HepG2 (cell line): ENCODE data around the gene CCDC157. TPM values are rescaled to one million over a fixed set of nuclear protein-coding genes. Genes with fewer than 3 reads are reported as not detected.
A peak's percentile ranks its signal among the peaks of the same experiment; 100 is the strongest.

Source experiments
- DRAP1 ChIP-seq: IDR thresholded peaks from 2 replicates; pipeline ENCODE4 v1.6.1; 2016; ENCODE audit warnings: missing genetic modification reagents, missing compliant biosample characterization
- FOSL2 ChIP-seq: sonication (generic); formaldehyde crosslinking; IDR thresholded peaks from 2 replicates; pipeline ENCODE4 v1.4.0; 2020; ENCODE audit warnings: missing genetic modification reagents
- FOXA3 ChIP-seq: IDR thresholded peaks from 2 replicates; pipeline ENCODE4 v1.6.1; 2016; ENCODE audit warnings: missing genetic modification reagents, missing compliant biosample characterization
- KLF11 ChIP-seq: IDR thresholded peaks from 2 replicates; pipeline ENCODE4 v1.6.1; 2016; ENCODE audit warnings: missing compliant biosample characterization
- KMT2B ChIP-seq: IDR thresholded peaks from 2 replicates; pipeline ENCODE4 v1.6.1; 2016; ENCODE audit warnings: missing genetic modification reagents, missing compliant biosample characterization
- RAD51 ChIP-seq: fragments of 450-650 bp; IDR thresholded peaks from 2 replicates; pipeline ENCODE4 v1.6.1; 2016; ENCODE audit warnings: borderline replicate concordance
- REPIN1 ChIP-seq: sonication (generic); formaldehyde crosslinking; IDR thresholded peaks from 2 replicates; pipeline ENCODE4 v1.8.0; 2022; ENCODE audit warnings: missing genetic modification reagents, low read depth, mild to moderate bottlenecking, borderline replicate concordance
- STAG1 ChIP-seq: sonication (generic); formaldehyde crosslinking; IDR thresholded peaks from 2 replicates; pipeline ENCODE4 v1.4.0; 2020; ENCODE audit warnings: missing genetic modification reagents
- TBP ChIP-seq: sonication (generic); formaldehyde crosslinking; IDR thresholded peaks from 2 replicates; pipeline ENCODE4 v1.5.0; 2020; ENCODE audit warnings: missing genetic modification reagents
- TBX2 ChIP-seq: sonication (generic); formaldehyde crosslinking; IDR thresholded peaks from 2 replicates; pipeline ENCODE4 v1.5.0; 2020; ENCODE audit warnings: missing genetic modification reagents, mild to moderate bottlenecking, borderline replicate concordance
- YEATS4 ChIP-seq: sonication (generic); formaldehyde crosslinking; IDR thresholded peaks from 2 replicates; pipeline ENCODE4 v1.4.0; 2020; ENCODE audit warnings: missing genetic modification reagents, borderline replicate concordance
- ZC3H13 ChIP-seq: sonication (generic); formaldehyde crosslinking; IDR thresholded peaks from 2 replicates; pipeline ENCODE4 v1.8.1; 2023; ENCODE audit warnings: mild to moderate bottlenecking, missing genetic modification reagents, moderate library complexity
- ZFP36L1 ChIP-seq: sonication (generic); formaldehyde crosslinking; IDR thresholded peaks from 2 replicates; pipeline ENCODE4 v1.8.0; 2022; ENCODE audit warnings: mild to moderate bottlenecking, missing genetic modification reagents, moderate library complexity
- ZNF121 ChIP-seq: sonication (generic); formaldehyde crosslinking; IDR thresholded peaks from 2 replicates; pipeline ENCODE4 v1.5.0; 2020; ENCODE audit warnings: mild to moderate bottlenecking, missing genetic modification reagents
- ZNF343 ChIP-seq: sonication (generic); formaldehyde crosslinking; IDR thresholded peaks from 2 replicates; pipeline ENCODE4 v1.4.0; 2020; ENCODE audit warnings: mild to moderate bottlenecking, missing genetic modification reagents
- ZNF674 ChIP-seq: sonication (generic); formaldehyde crosslinking; IDR thresholded peaks from 2 replicates; pipeline ENCODE4 v1.5.0; 2020; ENCODE audit warnings: low read depth, mild to moderate bottlenecking, missing genetic modification reagents
- polyA plus RNA-seq, 8 experiments: library from polyadenylated mRNA; depleted of rRNA in 3 of 8; stranded (reverse) in 7 of 8; unstranded in 1 of 8; fragments of >200 nt; fragmentation: Illumina TruSeq in 4 of 8; extraction: Trizol in 4 of 8; gene quantifications; 2 replicates each; pipeline versions ENCODE4 v1.2.1 to v1.2.3, GENCODE V29; 2011 to 2016; ENCODE audit warnings: low read depth in 4 of 8, missing spikeins in 1 of 8, mixed read lengths in 1 of 8; ENCODE audit not compliant: insufficient read depth in 1 of 8
- total RNA-seq, 5 experiments: library from RNA; depleted of rRNA; stranded (reverse); fragments of >200 nt; fragmentation: Illumina TruSeq; extraction: Trizol; gene quantifications; 2 replicates each; pipeline ENCODE4 v1.2.3, GENCODE V29; 2016; ENCODE audit warnings: low read depth in 1 of 5
- TF ChIP-seq, protein P1 (sequence below): sonication (generic); formaldehyde crosslinking; IDR thresholded peaks from 2 replicates; pipeline ENCODE4 v1.4.0; 2020; ENCODE audit warnings: mild to moderate bottlenecking, missing genetic modification reagents
- TF ChIP-seq, protein P2 (sequence below): sonication (generic); formaldehyde crosslinking; IDR thresholded peaks from 2 replicates; pipeline ENCODE4 v1.4.0; 2020; ENCODE audit warnings: low read depth, missing genetic modification reagents

Gene CCDC157
- total and polyA plus RNA-seq, 2 of the 13 experiments (the other 11 are each of a cell fraction or from before 2014, with no cell fraction given): 1.4 to 1.6 TPM

- TF ChIP-seq ZNF674 (CRISPR knock-in tag): no peak
- TF ChIP-seq, protein P1, sequence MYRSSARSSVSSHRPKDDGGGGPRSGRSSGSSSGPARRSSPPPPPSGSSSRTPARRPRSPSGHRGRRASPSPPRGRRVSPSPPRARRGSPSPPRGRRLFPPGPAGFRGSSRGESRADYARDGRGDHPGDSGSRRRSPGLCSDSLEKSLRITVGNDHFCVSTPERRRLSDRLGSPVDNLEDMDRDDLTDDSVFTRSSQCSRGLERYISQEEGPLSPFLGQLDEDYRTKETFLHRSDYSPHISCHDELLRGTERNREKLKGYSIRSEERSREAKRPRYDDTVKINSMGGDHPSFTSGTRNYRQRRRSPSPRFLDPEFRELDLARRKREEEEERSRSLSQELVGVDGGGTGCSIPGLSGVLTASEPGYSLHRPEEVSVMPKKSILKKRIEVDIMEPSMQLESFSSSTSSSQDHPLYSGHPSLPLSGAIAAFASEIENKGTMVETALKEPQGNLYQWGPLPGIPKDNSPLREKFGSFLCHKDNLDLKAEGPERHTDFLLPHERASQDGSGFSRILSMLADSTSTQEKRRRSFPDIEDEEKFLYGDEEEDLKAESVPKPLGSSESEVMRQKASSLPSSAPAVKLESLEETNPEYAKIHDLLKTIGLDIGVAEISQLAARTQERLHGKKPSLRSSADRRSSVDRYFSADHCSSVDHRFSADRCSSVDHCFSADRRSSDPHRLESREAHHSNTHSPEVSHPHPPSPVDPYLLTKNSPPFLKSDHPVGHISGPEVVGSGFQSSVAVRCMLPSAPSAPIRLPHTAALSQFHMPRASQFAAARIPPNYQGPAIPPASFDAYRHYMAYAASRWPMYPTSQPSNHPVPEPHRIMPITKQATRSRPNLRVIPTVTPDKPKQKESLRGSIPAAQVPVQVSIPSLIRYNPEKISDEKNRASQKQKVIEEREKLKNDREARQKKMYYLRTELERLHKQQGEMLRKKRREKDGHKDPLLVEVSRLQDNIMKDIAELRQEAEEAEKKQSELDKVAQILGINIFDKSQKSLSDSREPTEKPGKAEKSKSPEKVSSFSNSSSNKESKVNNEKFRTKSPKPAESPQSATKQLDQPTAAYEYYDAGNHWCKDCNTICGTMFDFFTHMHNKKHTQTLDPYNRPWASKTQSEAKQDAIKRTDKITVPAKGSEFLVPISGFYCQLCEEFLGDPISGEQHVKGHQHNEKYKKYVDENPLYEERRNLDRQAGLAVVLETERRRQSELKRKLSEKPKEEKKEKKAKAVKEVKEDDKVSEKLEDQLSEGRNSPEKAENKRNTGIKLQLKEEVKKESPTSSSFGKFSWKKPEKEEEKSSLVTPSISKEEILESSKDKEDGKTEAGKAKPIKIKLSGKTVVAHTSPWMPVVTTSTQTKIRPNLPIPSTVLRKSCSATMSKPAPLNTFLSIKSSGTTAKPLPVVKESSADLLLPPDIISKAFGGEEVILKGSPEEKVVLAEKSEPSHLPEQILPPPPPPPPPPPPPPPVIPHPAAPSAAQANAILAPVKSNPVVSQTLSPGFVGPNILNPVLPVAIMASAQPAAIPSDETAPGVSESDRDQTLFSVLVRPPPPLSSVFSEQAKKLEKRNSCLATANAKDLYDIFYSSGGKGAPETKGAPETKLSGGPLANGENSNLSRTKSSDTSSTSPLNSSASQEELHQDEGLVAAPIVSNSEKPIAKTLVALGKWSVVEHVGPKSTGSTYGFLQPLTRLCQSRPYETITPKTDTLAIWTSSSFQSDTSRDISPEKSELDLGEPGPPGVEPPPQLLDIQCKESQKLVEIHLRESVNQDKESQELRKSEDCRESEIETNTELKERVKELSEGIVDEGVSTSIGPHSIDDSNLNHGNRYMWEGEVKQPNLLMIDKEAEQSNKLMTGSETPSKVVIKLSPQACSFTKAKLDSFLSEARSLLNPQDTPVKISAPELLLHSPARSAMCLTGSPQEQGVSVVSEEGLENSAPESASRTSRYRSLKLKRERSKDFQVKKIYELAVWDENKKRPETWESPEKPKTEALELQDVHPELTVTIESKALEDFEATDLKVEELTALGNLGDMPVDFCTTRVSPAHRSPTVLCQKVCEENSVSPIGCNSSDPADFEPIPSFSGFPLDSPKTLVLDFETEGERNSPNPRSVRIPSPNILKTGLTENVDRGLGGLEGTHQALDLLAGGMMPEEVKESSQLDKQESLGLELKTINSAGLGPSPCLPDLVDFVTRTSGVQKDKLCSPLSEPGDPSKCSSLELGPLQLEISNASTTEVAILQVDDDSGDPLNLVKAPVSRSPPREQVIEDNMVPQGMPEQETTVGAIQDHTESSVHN (CRISPR knock-in tag): peak; percentile 1; the same call in 1 of the 2 replicates
- no peak for TF ChIP-seq FOXA3
- 0 out of 2 replicates have a peak, but pooled peaks have one; percentile 44 for TF ChIP-seq TBX2
- TF ChIP-seq KMT2B (CRISPR knock-in tag): no peak
- 0 out of 2 replicates have a peak, but pooled peaks have one; percentile 25 for TF ChIP-seq ZNF121 (CRISPR knock-in tag)
- TF ChIP-seq ZFP36L1 (CRISPR knock-in tag): no peak
- TF ChIP-seq DRAP1 (CRISPR knock-in tag): peak; percentile 94
- TF ChIP-seq, protein P2, sequence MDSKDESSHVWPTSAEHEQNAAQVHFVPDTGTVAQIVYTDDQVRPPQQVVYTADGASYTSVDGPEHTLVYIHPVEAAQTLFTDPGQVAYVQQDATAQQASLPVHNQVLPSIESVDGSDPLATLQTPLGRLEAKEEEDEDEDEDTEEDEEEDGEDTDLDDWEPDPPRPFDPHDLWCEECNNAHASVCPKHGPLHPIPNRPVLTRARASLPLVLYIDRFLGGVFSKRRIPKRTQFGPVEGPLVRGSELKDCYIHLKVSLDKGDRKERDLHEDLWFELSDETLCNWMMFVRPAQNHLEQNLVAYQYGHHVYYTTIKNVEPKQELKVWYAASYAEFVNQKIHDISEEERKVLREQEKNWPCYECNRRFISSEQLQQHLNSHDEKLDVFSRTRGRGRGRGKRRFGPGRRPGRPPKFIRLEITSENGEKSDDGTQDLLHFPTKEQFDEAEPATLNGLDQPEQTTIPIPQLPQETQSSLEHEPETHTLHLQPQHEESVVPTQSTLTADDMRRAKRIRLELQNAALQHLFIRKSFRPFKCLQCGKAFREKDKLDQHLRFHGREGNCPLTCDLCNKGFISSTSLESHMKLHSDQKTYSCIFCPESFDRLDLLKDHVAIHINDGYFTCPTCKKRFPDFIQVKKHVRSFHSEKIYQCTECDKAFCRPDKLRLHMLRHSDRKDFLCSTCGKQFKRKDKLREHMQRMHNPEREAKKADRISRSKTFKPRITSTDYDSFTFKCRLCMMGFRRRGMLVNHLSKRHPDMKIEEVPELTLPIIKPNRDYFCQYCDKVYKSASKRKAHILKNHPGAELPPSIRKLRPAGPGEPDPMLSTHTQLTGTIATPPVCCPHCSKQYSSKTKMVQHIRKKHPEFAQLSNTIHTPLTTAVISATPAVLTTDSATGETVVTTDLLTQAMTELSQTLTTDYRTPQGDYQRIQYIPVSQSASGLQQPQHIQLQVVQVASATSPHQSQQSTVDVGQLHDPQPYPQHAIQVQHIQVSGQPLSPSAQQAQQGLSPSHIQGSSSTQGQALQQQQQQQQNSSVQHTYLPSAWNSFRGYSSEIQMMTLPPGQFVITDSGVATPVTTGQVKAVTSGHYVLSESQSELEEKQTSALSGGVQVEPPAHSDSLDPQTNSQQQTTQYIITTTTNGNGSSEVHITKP: no peak
- TF ChIP-seq YEATS4: no peak
- no peak for TF ChIP-seq ZC3H13
- TF ChIP-seq STAG1 (CRISPR knock-in tag): no peak
- TF ChIP-seq FOSL2 (CRISPR knock-in tag): 0 out of 2 replicates have a peak, but pooled peaks have one; percentile 7
- TF ChIP-seq ZNF343 (CRISPR knock-in tag): no peak
- no peak for TF ChIP-seq RAD51
- TF ChIP-seq KLF11 (CRISPR knock-in tag): no peak
- TF ChIP-seq REPIN1: peak; percentile 78
- TF ChIP-seq TBP (CRISPR knock-in tag): no peak
Measured at GRCh38 chr22:30421695-30422480, 65.1 kb downstream of the CCDC157 start (continued).
